VCaP (cell line): ENCODE results near the gene MTMR1.

Experiments used
- H3K27ac ChIP-seq: fragments of 450-650 bp; 2 replicates; pipeline ENCODE4 v1.5.1; 2017
- CTCF ChIP-seq: fragments of 450-650 bp; conservative IDR thresholded peaks from 2 replicates; pipeline ENCODE4 v1.5.1; 2017; ENCODE audit warnings: mild to moderate bottlenecking, moderate library complexity

MTMR1 gene

DNA sequence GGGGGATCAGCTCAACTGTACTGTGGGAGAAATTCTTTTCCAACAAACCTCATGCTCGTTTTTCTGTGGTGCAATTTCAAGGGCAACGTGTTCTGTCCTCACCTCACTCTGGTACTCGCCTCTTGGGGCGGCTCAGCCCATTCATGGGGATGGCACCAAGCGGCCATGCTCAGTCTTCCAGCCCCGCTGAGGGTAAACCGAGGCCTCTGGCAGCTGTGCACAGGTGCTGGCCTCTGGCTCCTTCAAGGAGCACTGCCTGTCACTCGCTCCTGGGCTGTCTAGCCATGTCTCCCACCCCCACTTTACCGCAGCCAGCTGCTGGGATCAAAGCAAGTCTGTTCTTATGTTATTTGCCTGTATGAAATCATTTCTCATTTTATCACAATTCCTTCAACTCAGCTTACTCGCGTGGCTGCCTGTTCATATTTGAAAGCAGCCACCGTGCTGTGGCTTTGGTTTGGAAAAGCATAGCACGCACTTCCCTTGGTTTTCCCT, 70.2 kb downstream of the MTMR1 start:
- TF ChIP-seq CTCF = no peak
- no peak overlapping the region for H3K27ac ChIP-seq

GRCh38 chrX:150763810-150764209, 70.6 kb downstream of the MTMR1 start:
- TF ChIP-seq CTCF = no peak
- H3K27ac ChIP-seq = no peak overlapping the region

DNA sequence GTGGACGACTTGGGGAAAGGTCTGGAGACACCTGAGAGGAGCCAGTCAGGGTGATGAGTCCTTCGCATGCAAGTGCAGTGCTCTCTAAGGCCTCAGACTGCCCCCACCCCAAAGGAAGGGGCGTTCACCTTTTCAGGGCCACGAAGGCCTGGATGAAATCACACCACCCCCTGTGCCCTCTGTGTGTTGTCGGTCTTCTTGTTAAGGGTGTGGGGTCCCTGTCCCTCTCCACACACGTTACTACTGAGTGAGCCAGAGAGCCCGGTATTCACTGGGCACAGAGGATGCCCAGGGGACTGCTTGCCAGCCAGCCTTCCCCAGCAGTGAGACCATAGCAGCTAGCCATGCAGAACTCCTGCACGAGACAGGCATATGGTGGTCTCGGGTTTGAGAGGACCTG, 72.0 kb downstream of the MTMR1 start:
- H3K27ac ChIP-seq = no peak overlapping the region
- TF ChIP-seq CTCF = no peak

- H3K27ac ChIP-seq = no peak overlapping the region
- TF ChIP-seq CTCF = no peak
These were observed 72.7 kb downstream of the MTMR1 start for GRCh38 chrX:150765782-150766350.

GRCh38 chrX:150766351-150767044, 73.3 kb downstream of the MTMR1 start:
- no peak overlapping the region for H3K27ac ChIP-seq

GRCh38 chrX:150767045-150767395, 73.8 kb downstream of the MTMR1 start:
- no peak for TF ChIP-seq CTCF
- H3K27ac ChIP-seq = no peak overlapping the region

More at GRCh38 chrX:150766351-150767044, 73.3 kb downstream of the MTMR1 start:
- no peak; the same call in 1 of the 2 replicates for TF ChIP-seq CTCF

- no peak for TF ChIP-seq CTCF
- no peak overlapping the region for H3K27ac ChIP-seq
These were observed 74.4 kb downstream of the MTMR1 start for GRCh38 chrX:150767475-150768131.
